ENCODE measurements around the gene C3orf20. TPM values are rescaled to one million over a fixed set of nuclear protein-coding genes. Genes with fewer than 3 reads are reported as not detected.

The C3orf20 gene
- total RNA-seq, 4 donors from 2014 or later, result not detected

DNA sequence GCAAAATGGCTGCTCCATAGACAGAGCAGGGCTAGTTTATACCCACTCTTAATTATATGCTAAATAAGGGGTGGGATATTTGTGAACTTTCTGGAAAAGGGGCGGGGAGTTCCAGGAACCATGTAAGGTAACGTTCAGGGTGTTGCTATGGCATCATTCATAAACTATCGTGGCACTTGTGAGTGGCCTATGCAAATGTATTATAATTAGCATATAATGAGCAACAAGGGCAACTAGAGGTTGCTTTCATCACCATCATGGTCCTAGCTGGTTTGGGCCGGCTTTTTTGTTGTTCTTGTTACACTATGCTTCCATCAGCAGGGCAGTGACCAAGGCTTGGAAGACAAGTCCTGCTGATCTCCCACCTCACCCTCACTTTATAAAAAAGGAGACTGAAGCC, 100.6 kb downstream of the C3orf20 start:
- intact Hi-C loops (cut with DNase I), result no loop called here
- WGBS, 2 donors, result 75 to 82% methylated on average over 4 of the region's 4 CpGs

DNA sequence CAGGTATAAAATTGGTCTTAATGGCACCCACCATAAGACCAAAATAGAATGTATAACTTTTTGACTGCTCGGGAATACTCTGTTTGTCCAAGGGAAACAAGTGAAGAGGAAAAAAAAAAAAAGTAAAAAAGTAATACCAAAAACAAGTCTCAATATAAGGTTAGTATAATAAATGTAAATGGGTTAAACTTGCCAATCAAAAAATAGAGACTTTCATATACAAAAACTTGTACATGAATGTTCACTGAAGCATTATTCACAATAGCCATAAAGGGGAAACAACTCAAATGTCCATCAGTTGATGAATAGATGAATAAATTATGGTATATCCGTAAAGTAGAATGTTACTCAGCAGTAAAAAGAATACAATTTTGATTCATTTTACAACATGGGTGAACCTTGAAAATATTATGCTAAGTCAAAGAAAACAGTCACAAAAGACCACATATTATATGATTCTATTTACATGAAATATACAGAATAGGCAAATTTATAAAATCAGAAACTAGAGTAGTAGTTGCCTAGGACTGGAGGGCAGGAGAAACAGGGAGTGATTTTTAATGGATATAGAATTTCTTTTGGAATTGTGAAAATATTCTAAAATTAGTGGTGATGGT, 104.2 kb downstream of the C3orf20 start:
- no peaks in the 10 kb centered on the region for H3K36me3 ChIP-seq
- 86 to 88% methylated on average over 2 of the region's 2 CpGs for WGBS, 2 donors
- H3K27me3 ChIP-seq, result peaks cover 0 to 2% (median 0%) of the 10 kb centered on the region in 4 donors
- intact Hi-C loops (cut with DNase I), result no loop called here
- no peak for DNase-seq
- TF ChIP-seq POLR2A (IDR thresholded peaks at IDR 0.05), result no peak
- TF ChIP-seq, protein P1, sequence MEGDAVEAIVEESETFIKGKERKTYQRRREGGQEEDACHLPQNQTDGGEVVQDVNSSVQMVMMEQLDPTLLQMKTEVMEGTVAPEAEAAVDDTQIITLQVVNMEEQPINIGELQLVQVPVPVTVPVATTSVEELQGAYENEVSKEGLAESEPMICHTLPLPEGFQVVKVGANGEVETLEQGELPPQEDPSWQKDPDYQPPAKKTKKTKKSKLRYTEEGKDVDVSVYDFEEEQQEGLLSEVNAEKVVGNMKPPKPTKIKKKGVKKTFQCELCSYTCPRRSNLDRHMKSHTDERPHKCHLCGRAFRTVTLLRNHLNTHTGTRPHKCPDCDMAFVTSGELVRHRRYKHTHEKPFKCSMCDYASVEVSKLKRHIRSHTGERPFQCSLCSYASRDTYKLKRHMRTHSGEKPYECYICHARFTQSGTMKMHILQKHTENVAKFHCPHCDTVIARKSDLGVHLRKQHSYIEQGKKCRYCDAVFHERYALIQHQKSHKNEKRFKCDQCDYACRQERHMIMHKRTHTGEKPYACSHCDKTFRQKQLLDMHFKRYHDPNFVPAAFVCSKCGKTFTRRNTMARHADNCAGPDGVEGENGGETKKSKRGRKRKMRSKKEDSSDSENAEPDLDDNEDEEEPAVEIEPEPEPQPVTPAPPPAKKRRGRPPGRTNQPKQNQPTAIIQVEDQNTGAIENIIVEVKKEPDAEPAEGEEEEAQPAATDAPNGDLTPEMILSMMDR (IDR thresholded peaks at IDR 0.05), result no peak
- no peak overlapping the region for H3K27ac ChIP-seq
- H3K4me1 ChIP-seq, result no peaks in the 10 kb centered on the region
- H3K9me3 ChIP-seq, result peaks cover 0 to 15% (median 0%) of the 10 kb centered on the region in 3 donors
- no peak overlapping the region for H3K4me3 ChIP-seq

More for the DNA sequence above, 100.6 kb downstream of the C3orf20 start:
- Histone ChIP-seq H3K27ac (no peak overlapping the region), H3K27me3 (no peaks in the 10 kb centered on the region), H3K9me3 (peaks cover 0 to 15% (median 0%) of the 10 kb centered on the region in 3 donors), H3K4me3 (no peak overlapping the region), H3K36me3 (no peaks in the 10 kb centered on the region), H3K4me1 (no peaks in the 10 kb centered on the region)
- TF ChIP-seq, protein P1 (IDR thresholded peaks at IDR 0.05), result no peak
- no peak for TF ChIP-seq POLR2A (IDR thresholded peaks at IDR 0.05)
- DNase-seq, result no peak

DNA sequence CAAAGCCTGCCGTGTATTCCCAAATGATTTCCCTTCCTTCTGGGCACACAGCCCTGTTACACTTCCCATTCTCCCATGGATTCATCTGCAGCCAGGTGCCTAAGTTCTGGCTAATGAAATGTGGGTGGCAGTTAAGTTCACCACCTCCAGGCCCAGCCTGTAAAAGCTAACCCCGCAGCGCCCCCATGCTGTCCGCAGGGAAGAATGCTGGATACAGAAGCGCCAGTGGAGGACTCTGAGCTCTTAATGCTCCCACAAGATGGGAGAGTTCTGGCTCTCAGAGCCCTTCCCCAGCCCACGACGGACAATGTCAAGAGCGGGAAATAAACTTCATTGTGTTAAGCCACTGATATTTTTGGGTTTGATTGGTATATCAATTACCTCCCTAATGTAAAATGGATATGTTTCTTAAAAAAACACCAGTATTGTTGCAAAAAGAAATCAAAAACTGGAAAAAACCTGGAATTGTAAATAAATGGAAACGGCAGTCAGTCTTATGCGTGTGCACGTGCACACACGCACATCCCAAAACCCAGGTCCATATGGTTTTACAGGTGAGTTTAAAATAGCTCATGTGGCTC, 106.1 kb downstream of the C3orf20 start:
- Histone ChIP-seq H3K4me1 (peaks cover 0 to 3% (median 0%) of the 10 kb centered on the region in 3 donors), H3K4me3 (no peak overlapping the region), H3K27ac (no peak overlapping the region), H3K27me3 (peaks cover 0 to 19% (median 0%) of the 10 kb centered on the region in 4 donors), H3K9me3 (peaks cover 0 to 15% (median 0%) of the 10 kb centered on the region in 3 donors), H3K36me3 (no peaks in the 10 kb centered on the region)
- WGBS, 2 donors, result 42 to 50% methylated on average over 12 of the region's 12 CpGs
- no peak for DNase-seq
- intact Hi-C loops (cut with DNase I), result no loop called here
- no peak for TF ChIP-seq POLR2A (IDR thresholded peaks at IDR 0.05)
- TF ChIP-seq, protein P1 (IDR thresholded peaks at IDR 0.05), result peak in 5 of 6 experiments; percentile 30 to 52 (median 32)

DNA sequence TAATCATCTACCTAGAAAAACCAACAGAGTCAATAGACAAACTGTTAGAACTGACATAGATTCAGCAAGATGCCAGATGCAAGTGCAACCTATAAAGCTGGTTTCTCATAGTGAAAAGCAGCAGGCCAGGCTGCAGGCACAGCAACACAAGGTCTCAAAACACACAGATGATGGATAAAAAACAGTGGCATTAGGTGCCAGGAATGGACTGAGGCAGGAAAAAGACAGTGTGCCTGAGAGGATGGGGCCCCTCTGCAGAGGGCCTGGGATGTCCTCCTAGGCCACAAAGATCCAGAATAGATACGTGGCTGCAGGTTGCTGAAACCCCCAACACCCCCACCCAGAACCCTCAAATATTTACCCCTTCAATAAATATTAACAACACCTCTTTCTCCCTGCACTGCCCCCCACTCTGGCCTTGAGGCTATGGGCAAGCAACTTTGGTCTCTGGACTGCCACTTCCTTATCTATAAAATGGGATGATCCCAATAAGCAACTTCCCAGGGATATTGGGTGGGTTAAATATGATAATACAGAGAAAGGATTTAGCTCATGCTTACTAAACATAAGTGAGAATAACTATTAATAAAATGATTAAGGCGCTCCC, 108.6 kb downstream of the C3orf20 start:
- Histone ChIP-seq H3K9me3 (peaks cover 0 to 8% (median 0%) of the 10 kb centered on the region in 3 donors), H3K27me3 (peaks cover 0 to 25% (median 0%) of the 10 kb centered on the region in 4 donors), H3K4me3 (no peak overlapping the region), H3K36me3 (no peaks in the 10 kb centered on the region), H3K27ac (no peak overlapping the region), H3K4me1 (peaks cover 0 to 3% (median 0%) of the 10 kb centered on the region in 3 donors)
- no peak for TF ChIP-seq POLR2A (IDR thresholded peaks at IDR 0.05)
- TF ChIP-seq, protein P1 (IDR thresholded peaks at IDR 0.05), result no peak
- intact Hi-C loops (cut with DNase I), result no loop called here
- WGBS, 2 donors, result 58 to 64% methylated on average over 2 of the region's 2 CpGs
- no peak for DNase-seq

DNA sequence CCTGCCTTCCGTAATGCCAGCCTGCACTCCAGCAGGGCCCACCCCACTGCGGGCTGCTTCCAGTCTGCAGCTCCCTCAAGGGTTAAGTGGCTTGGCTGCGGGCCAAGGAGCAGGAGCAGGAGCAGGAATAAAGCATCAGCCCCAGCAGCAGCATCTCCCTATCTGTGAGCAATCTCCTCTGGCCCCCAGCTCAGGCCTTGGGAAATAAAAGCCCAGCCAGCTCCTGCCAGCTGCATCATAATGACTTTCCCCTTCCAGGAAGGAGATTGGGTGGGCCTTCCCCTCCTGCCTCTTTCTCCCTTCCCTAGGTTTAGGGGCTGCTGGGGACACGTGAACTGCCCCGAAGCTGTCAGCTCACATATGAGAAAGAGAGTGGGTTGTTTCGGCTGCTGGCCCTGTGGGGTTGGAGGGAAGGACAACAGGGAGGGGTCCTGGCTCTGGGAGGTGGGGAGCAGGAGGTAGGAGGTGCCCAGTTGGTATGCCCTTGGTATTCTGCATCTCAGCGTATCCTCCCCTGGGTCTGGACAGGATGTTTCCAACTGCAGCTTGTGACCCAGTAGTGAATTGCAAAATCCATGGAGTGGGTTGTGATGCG, 109.2 kb downstream of the C3orf20 start:
- intact Hi-C loops (cut with DNase I), result no loop called here
- H3K27me3 ChIP-seq, result peaks cover 0 to 25% (median 0%) of the 10 kb centered on the region in 4 donors
- 59 to 63% methylated on average over 6 to 7 of the region's 8 CpGs for WGBS, 2 donors
- no peak overlapping the region for H3K4me3 ChIP-seq
- peaks cover 0 to 2% (median 0%) of the 10 kb centered on the region in 3 donors for H3K9me3 ChIP-seq
- DNase-seq, result no peak
- no peaks in the 10 kb centered on the region for H3K36me3 ChIP-seq
- peaks cover 0 to 3% (median 0%) of the 10 kb centered on the region in 3 donors for H3K4me1 ChIP-seq
- TF ChIP-seq POLR2A (IDR thresholded peaks at IDR 0.05), result no peak
- TF ChIP-seq, protein P1 (IDR thresholded peaks at IDR 0.05), result no peak
- no peak overlapping the region for H3K27ac ChIP-seq

All from esophagus squamous epithelium (tissue), 5 donors.